Germinal center (tissue), 1 donor: ENCODE measurements around the gene CFAP300.

ENCODE experiments used
- DNase-seq: peaks from one replicate; pipeline ENCODE4 v3.0.0; 2012; ENCODE audit warnings: mixed read lengths, low spot score

CFAP300 gene

DNA sequence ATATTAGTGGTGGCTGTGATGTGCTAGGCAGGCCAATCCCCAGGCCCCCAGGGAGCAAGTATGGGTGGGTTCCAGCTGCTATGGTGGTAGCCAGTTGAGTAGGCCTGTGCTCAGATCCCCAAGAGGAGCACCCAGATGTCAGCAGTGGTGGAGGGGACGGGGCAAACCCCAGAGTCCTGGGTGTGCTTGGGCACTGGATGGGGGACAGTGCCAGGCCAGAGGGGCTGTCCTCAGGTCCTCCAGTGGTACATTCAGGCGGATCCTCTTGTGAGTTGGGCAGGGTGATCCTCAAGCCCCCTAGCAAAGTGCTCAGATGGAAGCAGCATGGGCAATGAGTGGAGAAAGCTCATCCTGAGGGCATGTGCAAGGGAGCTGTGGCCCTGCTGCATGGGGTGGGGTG is 26.0 kb downstream of the CFAP300 start:
- no peak for DNase-seq

DNA sequence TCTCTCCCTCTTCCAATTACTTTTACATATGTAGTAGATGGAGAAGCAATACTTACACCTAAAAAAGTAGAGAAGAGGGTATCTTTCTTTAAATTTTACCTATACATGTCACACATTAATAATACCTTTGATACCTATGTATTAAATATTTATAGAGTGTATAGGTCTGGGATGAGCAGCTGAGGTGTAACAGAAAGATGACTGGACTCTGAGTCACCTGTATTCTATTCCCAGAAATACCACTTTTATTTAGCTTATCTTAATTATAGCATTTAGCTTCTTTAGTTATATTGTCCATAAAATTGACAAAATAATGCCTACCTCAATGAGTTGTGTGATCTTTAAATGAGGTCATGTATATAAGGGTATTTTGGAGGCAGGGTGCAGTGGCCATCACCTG is 32.4 kb downstream of the CFAP300 start:
- DNase-seq, result no peak

DNA sequence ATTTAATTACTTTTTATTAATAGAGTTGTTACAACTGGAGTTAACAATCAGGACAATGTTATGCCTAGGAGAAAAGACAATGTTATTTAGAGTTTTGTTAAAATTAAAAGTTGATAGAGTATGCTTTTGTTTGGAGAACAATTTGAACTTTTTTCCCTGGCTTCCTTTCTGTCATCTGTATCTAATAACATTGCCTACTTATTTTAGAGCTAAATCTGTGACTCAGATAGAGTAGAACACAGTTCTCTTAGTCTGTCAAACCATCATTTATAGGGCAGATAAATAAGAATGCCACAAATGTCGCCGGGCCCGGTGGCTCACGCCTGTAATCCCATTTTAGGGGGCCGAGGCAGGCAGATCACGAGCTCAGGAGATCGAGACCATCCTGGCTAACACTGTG is 34.1 kb downstream of the CFAP300 start:
- no peak for DNase-seq

DNA sequence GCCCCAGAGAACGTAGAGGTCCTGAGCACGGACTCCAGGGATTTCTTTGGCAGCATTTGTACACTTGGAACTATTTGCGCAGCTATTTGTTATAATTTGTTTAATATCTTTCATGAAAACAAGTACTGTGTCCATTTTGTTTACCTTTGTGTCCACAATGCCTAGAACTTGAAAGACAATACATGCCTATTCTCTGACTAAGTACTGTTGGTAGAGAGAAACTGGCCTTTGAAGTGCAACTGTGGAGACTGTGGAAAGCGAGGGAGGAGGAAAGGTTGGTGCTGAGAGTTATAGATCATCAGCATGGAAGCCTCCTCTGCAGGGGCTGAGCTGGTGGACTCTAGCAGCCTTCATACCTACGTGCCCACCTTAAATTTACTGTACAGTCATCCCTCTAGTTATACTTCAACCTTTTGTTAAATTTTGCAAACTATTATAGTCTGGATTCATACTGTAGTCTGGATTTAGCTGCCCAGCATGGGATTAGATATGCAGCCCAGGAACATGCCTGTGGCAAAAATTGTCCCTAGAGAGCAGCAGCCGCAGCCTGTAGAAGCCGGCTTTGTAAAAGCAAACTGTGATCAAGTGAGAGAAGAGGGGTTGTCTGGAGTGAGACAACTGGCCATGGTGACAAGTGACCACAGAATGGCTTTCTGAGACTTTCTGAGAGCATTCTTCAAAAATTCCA is 38.8 kb downstream of the CFAP300 start:
- no peak for DNase-seq

DNA sequence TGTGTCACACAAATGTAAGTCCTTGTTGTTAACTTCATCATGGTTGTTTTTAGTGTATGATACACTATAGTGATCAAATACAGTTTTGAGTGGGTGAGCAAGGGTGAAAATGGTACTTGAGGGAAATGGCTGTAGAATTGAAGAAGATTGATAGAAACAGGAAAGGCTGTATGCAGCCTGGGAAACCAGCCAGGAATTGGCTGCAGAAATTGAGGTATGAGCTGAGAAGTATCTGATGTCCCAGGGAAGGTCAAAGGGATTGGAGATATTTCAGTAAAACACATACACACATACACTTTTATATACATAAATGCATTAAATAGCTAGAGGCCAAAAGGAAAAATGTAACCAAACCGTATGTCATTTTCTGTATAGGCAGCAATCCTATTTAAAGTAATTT is 49.9 kb downstream of the CFAP300 start:
- no peak for DNase-seq

DNA sequence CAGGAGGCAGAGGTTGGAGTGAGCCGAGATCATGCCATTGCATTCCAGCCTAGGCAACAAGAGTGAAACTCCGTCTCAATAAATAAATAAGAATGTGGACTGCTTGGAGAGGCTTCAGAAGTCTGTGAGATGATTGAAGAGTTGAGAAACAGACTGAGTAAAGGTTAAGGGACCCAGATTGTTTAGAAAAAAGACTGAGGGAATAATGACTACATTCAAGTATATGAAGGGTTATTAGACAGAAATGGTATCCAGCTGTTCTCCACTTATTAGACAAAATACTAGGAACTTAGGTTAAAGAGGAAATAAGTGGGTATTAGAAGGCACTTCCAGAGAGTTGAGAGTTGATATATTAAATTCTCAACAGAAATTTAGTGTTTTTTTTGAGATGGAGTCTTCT is 52.5 kb downstream of the CFAP300 start:
- DNase-seq, result no peak

DNA sequence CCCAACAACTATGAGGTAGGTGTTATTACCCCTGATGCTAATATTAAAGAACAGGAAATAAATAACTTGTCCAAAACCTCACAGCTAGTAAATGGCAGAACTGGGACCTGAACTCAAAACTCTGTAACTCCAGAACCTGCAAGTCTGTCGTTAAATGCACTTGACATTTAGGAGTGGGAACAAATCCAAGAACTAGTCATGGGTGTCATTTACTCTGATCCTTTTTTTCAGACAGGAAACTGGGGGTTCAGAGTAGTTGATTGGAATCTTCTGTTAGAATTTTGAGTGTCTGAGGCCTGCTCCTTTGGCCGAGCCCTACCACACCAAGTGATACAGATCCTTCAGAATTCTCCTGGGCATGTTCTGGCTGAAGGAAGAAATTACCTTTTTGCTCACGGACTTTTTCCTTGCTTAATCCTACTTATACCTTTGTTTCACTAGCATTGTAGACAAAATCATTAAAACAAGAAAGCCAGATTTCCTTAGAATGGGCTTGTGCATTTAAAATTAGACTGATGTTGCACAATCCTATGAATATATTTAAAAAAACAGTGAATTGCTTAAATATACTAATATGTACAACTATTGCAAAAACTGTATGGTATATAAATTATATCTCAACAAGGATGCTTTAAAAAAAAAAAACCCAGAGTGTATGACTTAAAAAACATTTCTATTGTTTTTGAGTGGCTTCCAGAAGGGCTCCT is 61.6 kb downstream of the CFAP300 start:
- no peak for DNase-seq

DNA sequence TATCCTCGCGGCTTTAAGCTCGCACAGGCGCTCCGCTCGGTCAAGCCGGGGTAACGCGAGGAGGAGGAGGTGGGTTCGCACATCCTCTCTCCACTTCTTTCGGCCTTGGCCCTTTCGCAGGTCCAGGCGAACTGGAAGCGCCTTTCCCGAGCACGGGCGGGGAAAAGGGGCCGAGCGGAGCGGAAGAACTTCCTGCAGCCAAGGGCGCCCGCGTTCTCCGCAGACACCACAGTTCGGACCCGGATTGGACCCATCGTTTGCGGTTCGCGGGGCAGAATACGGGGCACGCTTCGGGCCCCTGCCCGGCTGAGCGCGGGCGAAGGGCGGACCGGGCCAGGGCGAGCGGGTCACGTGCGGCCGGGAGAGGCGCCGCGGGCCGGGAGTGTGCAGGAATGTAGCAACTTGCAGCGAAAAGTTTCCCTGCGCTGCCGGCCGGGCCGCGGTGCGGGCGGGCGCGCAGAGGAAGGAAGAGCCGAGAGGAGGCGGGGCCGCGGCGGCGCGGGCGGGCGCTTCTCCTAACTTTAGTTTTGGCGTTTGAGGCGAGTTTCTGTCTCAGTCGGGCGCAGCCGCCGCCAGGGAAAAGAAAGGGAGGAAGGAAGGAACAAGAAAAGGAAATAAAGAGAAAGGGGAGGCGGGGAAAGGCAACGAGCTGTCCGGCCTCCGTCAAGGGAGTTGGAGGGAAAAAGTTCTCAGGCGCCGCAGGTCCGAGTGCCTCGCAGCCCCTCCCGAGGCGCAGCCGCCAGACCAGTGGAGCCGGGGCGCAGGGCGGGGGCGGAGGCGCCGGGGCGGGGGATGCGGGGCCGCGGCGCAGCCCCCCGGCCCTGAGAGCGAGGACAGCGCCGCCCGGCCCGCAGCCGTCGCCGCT is 62.9 kb downstream of the CFAP300 start, which contains the start of gene YAP1:
YAP1 (plus strand) TSS at position 552 of the 865 bp plus-strand sequence. CDS start 402 bp downstream, outside the sequence.
- DNase-seq, result peak; percentile 50

DNA sequence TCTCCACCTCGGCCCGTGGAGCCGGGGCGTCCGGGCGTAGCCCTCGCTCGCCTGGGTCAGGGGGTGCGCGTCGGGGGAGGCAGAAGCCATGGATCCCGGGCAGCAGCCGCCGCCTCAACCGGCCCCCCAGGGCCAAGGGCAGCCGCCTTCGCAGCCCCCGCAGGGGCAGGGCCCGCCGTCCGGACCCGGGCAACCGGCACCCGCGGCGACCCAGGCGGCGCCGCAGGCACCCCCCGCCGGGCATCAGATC is 63.4 kb downstream of the CFAP300 start:
- peak; percentile 35 for DNase-seq

DNA sequence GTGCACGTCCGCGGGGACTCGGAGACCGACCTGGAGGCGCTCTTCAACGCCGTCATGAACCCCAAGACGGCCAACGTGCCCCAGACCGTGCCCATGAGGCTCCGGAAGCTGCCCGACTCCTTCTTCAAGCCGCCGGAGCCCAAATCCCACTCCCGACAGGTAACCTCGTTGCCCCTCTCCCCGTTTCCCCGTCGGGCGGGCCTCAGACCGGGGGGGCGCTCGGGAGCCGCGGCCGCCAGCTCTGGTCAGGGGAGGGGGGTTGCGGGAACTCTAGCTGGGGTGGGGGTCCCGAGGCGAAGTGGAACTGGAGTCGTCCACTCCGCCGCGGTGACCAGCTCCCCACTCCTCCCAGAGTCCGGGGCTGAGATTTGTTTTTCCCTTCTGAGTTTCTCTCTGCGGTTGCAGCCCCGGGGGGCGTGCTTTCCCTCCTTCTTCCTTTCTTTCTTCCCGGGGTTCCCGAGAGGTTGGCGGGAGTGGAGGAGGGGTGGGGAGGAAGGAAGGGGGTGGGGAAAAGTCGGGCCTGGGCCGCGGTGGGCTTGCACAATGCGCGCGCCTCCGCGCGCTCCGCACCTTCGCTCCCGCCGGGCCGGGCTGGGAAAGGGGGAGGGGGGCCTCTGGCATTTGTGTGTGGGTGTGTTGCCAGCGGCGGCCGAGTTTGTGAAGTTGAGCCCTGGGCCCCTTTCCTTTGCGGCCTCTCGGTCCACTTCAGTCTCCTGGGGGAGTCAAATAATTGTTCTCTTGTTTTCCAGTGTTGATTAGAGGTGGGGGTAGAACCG is 64.0 kb downstream of the CFAP300 start:
- peak; percentile 16 for DNase-seq

DNA sequence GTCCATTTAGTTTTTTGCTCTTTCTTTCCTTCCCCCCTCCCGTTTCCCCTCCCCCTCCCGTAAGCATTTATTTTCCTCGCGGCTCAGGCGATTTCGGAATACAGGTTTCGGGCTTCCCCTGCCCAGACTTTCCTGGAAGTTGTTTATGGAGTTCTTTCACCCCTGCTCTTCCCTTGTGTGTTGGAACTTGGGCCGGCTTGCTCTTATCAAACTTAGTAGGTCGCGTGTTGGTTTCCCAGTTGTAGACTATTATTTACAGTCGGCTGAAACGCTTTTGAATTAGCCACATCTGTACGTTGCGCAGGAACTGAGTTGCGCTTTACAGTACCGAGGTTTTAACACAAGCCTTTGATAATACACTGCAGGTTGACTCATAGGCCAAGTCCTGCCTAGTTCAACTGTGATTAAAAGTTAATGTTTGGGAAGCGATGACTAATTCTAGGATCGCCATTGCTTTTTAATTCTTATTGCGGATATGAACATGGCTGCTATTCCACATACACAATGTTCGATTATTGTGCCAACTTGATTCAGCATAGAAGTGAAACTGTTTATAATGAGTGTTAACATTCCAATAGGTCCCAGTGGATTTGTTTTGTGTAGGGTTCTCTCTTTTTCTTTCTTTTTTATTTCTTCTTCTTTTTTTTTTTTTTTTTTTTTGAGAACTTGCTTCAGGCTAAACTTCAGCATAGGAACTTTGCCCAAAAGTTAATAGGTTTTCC is 64.7 kb downstream of the CFAP300 start:
- no peak for DNase-seq

DNA sequence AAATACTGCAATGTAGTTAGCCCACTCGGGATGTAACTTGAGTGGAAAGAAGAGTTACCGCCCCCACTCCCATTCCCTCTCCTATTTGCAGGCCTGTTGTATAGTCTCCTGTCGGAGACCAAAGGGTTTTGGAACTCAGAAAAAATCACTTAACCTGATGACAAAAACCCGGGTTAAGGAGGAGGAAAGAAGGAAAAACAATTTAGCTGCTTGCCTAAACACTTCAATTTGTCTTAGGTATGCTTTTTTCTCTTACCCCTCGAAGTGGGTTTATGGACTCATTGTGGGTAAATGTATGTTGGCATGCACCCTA is 65.2 kb downstream of the CFAP300 start:
- DNase-seq, result no peak

DNA sequence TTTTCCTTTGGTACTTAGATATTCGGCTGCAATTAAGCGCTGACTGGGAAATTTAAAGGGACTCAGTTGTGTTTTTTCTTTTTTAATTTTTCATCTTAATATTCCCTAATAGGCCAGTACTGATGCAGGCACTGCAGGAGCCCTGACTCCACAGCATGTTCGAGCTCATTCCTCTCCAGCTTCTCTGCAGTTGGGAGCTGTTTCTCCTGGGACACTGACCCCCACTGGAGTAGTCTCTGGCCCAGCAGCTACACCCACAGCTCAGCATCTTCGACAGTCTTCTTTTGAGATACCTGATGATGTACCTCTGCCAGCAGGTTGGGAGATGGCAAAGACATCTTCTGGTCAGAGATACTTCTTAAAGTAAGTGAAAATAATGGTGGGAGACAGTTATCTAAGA is 66.8 kb downstream of the CFAP300 start:
- DNase-seq, result no peak

DNA sequence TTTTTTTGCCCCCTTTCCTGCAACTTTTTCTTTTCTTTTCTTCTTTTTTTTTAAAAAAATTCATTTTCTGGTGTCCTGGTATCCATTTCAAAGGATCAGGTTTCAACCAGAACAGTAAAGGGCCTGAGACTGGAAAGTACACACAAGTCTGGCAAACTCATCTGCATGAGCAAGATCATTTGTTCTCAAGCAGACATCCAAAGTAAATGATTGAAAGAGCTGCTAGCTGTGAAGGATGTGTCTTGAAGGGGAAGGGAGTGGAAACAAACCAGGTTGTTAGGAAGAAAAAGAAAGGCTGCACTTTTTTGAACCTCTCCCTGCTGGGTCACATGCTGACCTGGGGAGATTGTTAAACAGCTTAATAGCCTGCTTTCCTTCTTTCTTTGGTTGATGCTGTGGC is 68.3 kb downstream of the CFAP300 start:
- DNase-seq, result no peak

DNA sequence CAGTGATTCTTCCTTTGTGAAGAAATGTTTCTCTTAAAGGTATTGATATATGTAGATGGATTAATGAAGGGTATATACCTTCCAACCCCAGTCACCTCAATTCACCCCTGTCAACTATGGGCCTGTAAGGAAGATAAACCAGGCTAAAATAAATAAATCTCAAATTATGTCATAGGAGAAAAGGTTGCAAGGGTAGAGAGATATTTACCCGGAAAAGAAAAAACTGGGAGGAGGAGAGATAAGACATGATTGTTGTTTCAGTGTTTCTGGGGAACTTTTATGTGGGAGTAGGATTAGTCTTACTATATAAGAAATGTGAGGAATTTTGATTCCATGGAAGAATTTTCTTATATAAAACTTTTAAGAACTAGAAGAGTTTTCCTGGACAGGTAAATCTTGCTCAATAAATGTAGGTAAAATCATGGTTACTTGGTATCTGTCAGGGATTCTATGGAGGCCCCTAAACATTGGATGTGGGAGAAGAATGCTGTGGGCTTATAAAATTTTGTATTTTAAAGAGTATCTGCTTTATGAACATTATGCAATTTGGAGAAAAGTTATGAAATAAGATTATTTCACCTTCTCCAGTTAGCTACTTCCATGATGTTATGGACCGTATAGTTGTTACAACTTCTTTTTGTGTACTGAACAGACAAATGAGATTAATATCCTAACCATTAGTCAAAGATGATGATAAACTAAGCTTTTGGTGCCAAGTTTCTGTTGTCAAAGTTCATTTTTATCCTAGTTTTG is 69.4 kb downstream of the CFAP300 start:
- no peak for DNase-seq

DNA sequence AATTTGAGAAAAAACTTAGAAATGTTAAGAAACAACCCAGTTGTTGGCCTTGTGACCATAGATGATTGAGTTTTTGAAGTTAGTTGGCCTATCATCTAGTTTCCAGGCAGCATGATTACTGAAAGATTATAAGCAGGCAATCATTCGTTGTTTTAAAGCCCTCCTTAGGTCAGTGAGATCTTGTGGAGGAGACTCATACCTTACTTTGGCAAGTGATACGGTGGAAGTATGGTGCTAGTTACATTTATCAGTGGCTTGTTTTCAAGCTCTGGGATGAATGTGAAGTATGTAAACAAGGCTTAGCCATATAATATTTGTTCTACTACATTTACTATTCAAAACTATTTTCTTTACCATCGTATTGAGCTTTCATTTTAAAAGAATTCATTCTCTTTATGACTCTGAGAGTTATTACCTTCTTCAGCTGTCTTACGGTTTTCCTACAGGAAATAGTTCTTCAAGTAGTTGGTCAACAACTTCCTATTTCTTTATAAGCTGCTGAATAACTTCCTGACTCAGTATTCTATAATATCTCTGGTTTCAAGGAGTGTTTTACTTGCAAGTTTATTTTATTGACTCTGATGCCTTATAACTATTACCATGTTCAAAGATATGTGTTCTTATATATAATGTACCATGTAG is 70.4 kb downstream of the CFAP300 start:
- DNase-seq, result no peak

DNA sequence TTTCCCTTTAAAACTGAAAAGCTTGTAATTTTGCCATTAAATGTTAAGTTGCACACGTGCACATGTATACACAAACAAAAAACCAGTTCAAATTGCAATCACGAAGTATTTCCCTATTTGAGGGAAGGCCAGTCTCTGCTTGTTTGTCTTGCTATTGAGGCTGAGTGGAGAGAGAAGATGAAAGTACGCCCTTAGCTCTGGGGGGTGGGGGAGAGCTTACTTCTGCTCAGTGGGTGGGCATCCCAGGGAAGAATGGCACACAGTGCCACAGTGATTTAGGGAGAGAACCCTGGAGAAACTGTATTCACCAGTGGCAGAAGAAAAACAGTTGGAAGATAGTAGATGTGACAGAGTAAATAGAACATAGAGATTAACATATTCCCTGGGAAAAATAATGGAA is 71.7 kb downstream of the CFAP300 start:
- no peak for DNase-seq

DNA sequence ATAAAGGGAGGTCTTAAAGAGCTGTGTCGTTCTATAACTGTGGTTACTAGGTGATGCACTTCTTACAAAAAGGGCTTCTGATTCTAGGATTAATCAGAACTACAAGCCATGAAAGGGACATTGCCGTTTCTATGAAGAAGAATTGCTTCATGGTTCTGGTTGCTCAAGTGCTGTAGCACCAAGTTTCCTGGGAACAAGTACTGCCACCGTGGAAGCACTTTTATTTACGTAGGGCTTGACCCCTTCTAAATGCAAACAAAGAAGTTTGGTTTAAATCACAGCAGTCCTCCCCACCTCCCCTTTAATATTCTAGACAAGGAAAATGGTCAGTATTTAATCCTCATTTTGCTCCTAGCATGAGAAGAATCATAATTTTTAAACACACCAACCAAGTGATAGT is 72.8 kb downstream of the CFAP300 start:
- DNase-seq, result no peak

DNA sequence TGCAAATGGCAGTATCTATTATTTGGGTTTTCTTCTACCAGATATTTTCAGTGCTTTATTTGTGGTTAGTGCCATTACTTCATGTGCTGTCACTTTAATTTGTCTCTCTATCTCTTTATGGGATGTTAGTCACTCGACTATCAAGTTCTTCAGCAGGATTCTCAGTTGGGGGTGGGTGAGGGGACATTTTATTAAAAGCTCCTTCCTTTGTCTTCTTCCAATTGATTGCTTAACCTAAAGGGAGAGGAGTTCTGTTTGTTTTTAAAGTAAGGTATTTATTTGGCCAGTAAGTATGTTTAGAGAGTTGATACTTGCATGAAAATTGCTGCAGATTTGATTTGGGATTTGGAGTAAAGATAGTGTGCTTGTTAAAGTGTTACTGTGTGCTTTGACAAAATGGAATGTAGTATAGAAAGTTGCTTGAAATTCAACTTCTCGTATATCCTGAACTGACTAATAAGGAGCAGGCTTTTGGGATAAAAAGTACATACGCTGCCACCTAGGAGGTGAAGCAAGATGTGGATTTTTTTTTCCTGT is 73.3 kb downstream of the CFAP300 start:
- DNase-seq, result no peak

DNA sequence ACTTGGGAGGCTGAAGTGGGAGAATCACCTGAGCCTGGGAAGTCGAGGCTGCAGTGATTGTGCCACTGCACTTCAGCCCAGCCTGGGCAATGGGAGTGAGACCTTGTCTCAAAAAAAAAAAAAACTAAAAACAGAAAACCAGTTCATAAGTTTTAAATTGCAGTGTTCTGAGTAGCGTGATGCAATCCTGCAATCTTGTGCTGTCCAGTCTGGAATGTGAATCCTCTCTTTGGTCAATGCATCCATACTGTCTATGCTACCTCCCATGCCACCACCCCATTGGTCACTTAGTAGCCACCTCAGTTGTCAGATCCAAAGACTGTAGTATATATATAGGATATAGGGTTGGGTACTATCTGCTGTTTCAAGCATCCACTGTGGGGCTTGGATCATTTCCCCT is 74.1 kb downstream of the CFAP300 start:
- DNase-seq, result no peak
